ENCODE results near the gene CIAPIN1. TPM values are rescaled to one million over a fixed set of nuclear protein-coding genes. Genes with fewer than 3 reads are reported as not detected.

CIAPIN1 gene
- total RNA-seq, 1 experiment from 2014 or later = 68.5 TPM

- Histone ChIP-seq H2AFZ (ENCODE audit: low read depth, low read length, poor library complexity, severe bottlenecking) (no peak overlapping the region), H3K27ac (ENCODE audit: low read depth, low read length) (no peak overlapping the region), H3K9me3 (ENCODE audit: control insufficient read depth in 1 of 2, insufficient read depth in 1 of 2, low read depth in 1 of 2, low read length in 2 of 2) (no peaks in the 10 kb centered on the region), H3K4me1 (ENCODE audit: control insufficient read depth in 1 of 2, insufficient read depth in 2 of 2, low read length in 2 of 2) (peaks cover 8 to 35% of the 10 kb centered on the region in 2 experiments), H3K27me3 (ENCODE audit: insufficient read depth, low read length) (no peaks in the 10 kb centered on the region), H4K20me1 (ENCODE audit: insufficient read depth) (no peaks in the 10 kb centered on the region), H3K4me2 (ENCODE audit: low read length) (no peak overlapping the region), H3K9me2 (ENCODE audit: insufficient read depth) (no peaks in the 10 kb centered on the region), H3K4me3 (replicated peaks in 1 of 2; ENCODE audit: low read depth in 1 of 2, low read length in 2 of 2) (no peak overlapping the region), H3K9ac (ENCODE audit: low read length) (no peak overlapping the region), H3K36me3 (ENCODE audit: control insufficient read depth in 1 of 2, insufficient read depth in 2 of 2, low read length in 2 of 2) (no peaks in the 10 kb centered on the region), H3K79me2 (ENCODE audit: insufficient read depth, low read length) (no peaks in the 10 kb centered on the region)
- ChIA-PET RAD21 (ENCODE audit: low non-redundant PET in 1 of 2, low total read pairs in 2 of 2, uncharacterized antibody in 2 of 2, unreplicated experiment in 2 of 2) (no interaction called here), POLR2A (interaction anchor here (1.6 kb wide), 1 partner anchor 14 kb away, joined by 3 read pairs; no protein-coding TSS in a partner anchor), CTCF (no interaction called here)
- ATAC-seq (no peak), DNase-seq (ENCODE audit: low read depth, low spot score) (no peak)
- BruUV-seq (replicated peaks) = no TSS peak
- TF ChIP-seq FOSL1 (IDR thresholded peaks at IDR 0.05; ENCODE audit: low read depth) (no peak), TCF7L2 (IDR thresholded peaks at IDR 0.05; ENCODE audit: borderline replicate concordance, extremely low read depth, insufficient read depth, insufficient read length) (no peak), YY1 (IDR thresholded peaks at IDR 0.05; ENCODE audit: extremely low read depth, insufficient replicate concordance, low read depth, low read length) (no peak), ZNF274 (IDR thresholded peaks at IDR 0.05; ENCODE audit: low read depth, low read length) (no peak), POLR2AphosphoS5 (IDR thresholded peaks at IDR 0.05; ENCODE audit: low read depth, low read length) (no peak), EZH2phosphoT487 (IDR thresholded peaks at IDR 0.05; ENCODE audit: borderline replicate concordance) (no peak), POLR2A (IDR thresholded peaks at IDR 0.05; ENCODE audit: borderline replicate concordance, extremely low read depth, insufficient read depth, insufficient read length) (no peak), SIN3A (IDR thresholded peaks at IDR 0.05; ENCODE audit: low read depth) (no peak), EGR1 (IDR thresholded peaks at IDR 0.05; ENCODE audit: low read depth) (no peak), ELF1 (IDR thresholded peaks at IDR 0.05; ENCODE audit: borderline replicate concordance, low read depth) (no peak), SRF (IDR thresholded peaks at IDR 0.05; ENCODE audit: low read depth) (no peak), JUND (IDR thresholded peaks at IDR 0.05) (no peak), CEBPB (IDR thresholded peaks at IDR 0.05; ENCODE audit: low read depth) (no peak), ZFX (IDR thresholded peaks at IDR 0.05) (no peak), EZH2 (IDR thresholded peaks at IDR 0.05) (no peak)
- TF ChIP-seq, protein P1, sequence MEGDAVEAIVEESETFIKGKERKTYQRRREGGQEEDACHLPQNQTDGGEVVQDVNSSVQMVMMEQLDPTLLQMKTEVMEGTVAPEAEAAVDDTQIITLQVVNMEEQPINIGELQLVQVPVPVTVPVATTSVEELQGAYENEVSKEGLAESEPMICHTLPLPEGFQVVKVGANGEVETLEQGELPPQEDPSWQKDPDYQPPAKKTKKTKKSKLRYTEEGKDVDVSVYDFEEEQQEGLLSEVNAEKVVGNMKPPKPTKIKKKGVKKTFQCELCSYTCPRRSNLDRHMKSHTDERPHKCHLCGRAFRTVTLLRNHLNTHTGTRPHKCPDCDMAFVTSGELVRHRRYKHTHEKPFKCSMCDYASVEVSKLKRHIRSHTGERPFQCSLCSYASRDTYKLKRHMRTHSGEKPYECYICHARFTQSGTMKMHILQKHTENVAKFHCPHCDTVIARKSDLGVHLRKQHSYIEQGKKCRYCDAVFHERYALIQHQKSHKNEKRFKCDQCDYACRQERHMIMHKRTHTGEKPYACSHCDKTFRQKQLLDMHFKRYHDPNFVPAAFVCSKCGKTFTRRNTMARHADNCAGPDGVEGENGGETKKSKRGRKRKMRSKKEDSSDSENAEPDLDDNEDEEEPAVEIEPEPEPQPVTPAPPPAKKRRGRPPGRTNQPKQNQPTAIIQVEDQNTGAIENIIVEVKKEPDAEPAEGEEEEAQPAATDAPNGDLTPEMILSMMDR (IDR thresholded peaks at IDR 0.05 in 2 of 3, conservative IDR thresholded peaks at IDR 0.05 in 1 of 3; ENCODE audit: borderline replicate concordance in 1 of 3, insufficient read depth in 1 of 3, low read depth in 2 of 3, low read length in 2 of 3) = no peak
- TF ChIP-seq, protein P2, sequence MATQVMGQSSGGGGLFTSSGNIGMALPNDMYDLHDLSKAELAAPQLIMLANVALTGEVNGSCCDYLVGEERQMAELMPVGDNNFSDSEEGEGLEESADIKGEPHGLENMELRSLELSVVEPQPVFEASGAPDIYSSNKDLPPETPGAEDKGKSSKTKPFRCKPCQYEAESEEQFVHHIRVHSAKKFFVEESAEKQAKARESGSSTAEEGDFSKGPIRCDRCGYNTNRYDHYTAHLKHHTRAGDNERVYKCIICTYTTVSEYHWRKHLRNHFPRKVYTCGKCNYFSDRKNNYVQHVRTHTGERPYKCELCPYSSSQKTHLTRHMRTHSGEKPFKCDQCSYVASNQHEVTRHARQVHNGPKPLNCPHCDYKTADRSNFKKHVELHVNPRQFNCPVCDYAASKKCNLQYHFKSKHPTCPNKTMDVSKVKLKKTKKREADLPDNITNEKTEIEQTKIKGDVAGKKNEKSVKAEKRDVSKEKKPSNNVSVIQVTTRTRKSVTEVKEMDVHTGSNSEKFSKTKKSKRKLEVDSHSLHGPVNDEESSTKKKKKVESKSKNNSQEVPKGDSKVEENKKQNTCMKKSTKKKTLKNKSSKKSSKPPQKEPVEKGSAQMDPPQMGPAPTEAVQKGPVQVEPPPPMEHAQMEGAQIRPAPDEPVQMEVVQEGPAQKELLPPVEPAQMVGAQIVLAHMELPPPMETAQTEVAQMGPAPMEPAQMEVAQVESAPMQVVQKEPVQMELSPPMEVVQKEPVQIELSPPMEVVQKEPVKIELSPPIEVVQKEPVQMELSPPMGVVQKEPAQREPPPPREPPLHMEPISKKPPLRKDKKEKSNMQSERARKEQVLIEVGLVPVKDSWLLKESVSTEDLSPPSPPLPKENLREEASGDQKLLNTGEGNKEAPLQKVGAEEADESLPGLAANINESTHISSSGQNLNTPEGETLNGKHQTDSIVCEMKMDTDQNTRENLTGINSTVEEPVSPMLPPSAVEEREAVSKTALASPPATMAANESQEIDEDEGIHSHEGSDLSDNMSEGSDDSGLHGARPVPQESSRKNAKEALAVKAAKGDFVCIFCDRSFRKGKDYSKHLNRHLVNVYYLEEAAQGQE (IDR thresholded peaks at IDR 0.05; ENCODE audit: low read depth) = no peak
- TF ChIP-seq, protein P3, sequence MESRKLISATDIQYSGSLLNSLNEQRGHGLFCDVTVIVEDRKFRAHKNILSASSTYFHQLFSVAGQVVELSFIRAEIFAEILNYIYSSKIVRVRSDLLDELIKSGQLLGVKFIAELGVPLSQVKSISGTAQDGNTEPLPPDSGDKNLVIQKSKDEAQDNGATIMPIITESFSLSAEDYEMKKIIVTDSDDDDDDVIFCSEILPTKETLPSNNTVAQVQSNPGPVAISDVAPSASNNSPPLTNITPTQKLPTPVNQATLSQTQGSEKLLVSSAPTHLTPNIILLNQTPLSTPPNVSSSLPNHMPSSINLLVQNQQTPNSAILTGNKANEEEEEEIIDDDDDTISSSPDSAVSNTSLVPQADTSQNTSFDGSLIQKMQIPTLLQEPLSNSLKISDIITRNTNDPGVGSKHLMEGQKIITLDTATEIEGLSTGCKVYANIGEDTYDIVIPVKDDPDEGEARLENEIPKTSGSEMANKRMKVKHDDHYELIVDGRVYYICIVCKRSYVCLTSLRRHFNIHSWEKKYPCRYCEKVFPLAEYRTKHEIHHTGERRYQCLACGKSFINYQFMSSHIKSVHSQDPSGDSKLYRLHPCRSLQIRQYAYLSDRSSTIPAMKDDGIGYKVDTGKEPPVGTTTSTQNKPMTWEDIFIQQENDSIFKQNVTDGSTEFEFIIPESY (IDR thresholded peaks at IDR 0.05; ENCODE audit: extremely low read depth, insufficient replicate concordance, low read length) = no peak
- TF ChIP-seq, protein P4, sequence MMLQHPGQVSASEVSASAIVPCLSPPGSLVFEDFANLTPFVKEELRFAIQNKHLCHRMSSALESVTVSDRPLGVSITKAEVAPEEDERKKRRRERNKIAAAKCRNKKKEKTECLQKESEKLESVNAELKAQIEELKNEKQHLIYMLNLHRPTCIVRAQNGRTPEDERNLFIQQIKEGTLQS (IDR thresholded peaks at IDR 0.05) = no peak
- intact Hi-C loops (cut with micrococcal nuclease) = no loop called here
Measured at GRCh38 chr16:57483725-57484514, 36.7 kb upstream of the CIAPIN1 start.
